Parathyroid adenoma (tissue), 2 donors: ENCODE data around the gene PTRH2.

ENCODE experiments used
- H2AFZ ChIP-seq: fragments of 300-600 bp; sonication (generic); one replicate; pipeline ENCODE4 v1.7.0; 2017; ENCODE audit warnings: antibody characterized with exemption, mild to moderate bottlenecking
- H3K27ac ChIP-seq: fragments of 300-600 bp; sonication (generic); one replicate; pipeline ENCODE4 v1.7.0; 2017
- H3K27me3 ChIP-seq: fragments of 300-600 bp; sonication (generic); one replicate; pipeline ENCODE4 v1.7.0; 2017; ENCODE audit warnings: low read length; ENCODE audit not compliant: control insufficient read depth, insufficient read depth
- H3K36me3 ChIP-seq: fragments of 300-600 bp; sonication (generic); one replicate; pipeline ENCODE4 v1.7.0; 2017; ENCODE audit warnings: low read length; ENCODE audit not compliant: control insufficient read depth, insufficient read depth
- H3K4me1 ChIP-seq: fragments of 300-600 bp; sonication (generic); one replicate; pipeline ENCODE4 v1.7.0; 2017; ENCODE audit warnings: control low read depth
- H3K4me2 ChIP-seq: fragments of 300-600 bp; sonication (generic); one replicate; pipeline ENCODE4 v1.7.0; 2017; ENCODE audit warnings: low read length
- H3K4me3 ChIP-seq: fragments of 300-600 bp; sonication (generic); one replicate; pipeline ENCODE4 v1.7.0; 2017; ENCODE audit warnings: low read depth, low read length
- H3K79me2 ChIP-seq: fragments of 300-600 bp; sonication (generic); one replicate; pipeline ENCODE4 v1.7.0; 2017; ENCODE audit warnings: control low read depth
- H3K9ac ChIP-seq: fragments of 300-600 bp; sonication (generic); one replicate; pipeline ENCODE4 v1.7.0; 2017; ENCODE audit warnings: mild to moderate bottlenecking
- H3K9me3 ChIP-seq: fragments of 300-600 bp; sonication (generic); one replicate; pipeline ENCODE4 v1.7.0; 2017; ENCODE audit warnings: low read length; ENCODE audit not compliant: control insufficient read depth
- CTCF ChIP-seq: fragments of 300-600 bp; sonication (generic); IDR thresholded peaks from one replicate; pipeline ENCODE4 v1.7.0; 2017; ENCODE audit warnings: antibody characterized with exemption, mild to moderate bottlenecking
- donor health status: primary hyperparathyroidism.

Gene PTRH2

DNA sequence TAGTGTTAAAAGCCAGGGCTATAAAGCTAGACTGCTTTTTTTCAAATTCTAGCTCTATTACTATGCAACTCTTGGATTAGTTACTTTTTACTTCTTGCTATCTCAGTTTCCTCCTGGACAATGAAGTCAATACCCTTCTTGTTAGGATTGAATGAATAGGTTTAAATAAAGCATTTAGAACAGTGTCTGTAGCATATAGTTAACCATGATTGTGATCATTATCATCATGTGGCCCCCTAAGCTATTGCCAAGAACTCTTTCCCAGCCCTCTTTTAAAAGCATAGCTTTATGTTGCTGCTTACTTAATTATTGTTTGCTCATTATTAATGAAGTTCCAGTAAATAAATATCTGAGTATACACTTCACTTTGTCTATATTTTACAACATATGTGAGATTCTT lies 4.7 kb upstream of the PTRH2 start:
- Histone ChIP-seq H3K27ac (no peak overlapping the region), H3K4me1 (peaks cover 7% of the 10 kb centered on the region)
- no peak for TF ChIP-seq CTCF

GRCh38 chr17:59707971-59708430 lies 771 bp upstream of the PTRH2 start:
- H3K4me3 ChIP-seq = peak overlapping the region; percentile 90
- TF ChIP-seq CTCF = no peak
- peaks cover 12% of the 10 kb centered on the region for H3K4me1 ChIP-seq

More for the DNA sequence above, 4.7 kb upstream of the PTRH2 start:
- H3K4me3 ChIP-seq = no peak overlapping the region
- no peaks in the 10 kb centered on the region for H3K9me3 ChIP-seq
- H3K9ac ChIP-seq = no peak overlapping the region
- no peak overlapping the region for H2AFZ ChIP-seq
- no peaks in the 10 kb centered on the region for H3K36me3 ChIP-seq
- H3K4me2 ChIP-seq = no peak overlapping the region
- H3K27me3 ChIP-seq = no peaks in the 10 kb centered on the region
- peaks cover 30% of the 10 kb centered on the region for H3K79me2 ChIP-seq

DNA sequence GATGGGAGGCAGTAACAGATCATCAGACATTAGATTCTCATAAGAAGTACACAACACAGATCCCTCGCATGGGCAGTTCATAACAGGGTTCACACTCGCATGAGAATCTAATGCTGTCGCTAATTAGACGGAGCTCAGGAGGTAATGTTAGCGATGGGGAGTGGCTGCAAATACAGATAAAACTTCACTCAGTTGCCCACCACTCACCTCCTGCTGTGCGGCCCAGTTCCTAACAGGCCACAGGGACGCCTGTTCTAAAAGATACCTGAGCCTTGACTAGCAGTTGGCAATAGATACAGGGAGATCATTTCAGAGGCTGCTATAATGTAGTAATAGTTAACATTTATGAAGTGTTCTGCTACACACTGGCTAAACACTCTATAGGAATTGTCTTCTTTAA lies 4.9 kb downstream of the PTRH2 start:
- H3K27ac ChIP-seq = no peak overlapping the region
- no peak overlapping the region for H3K9ac ChIP-seq
- H3K4me3 ChIP-seq = no peak overlapping the region
- peaks cover 5% of the 10 kb centered on the region for H3K4me1 ChIP-seq
- no peak overlapping the region for H3K4me2 ChIP-seq
- no peaks in the 10 kb centered on the region for H3K27me3 ChIP-seq
- H3K79me2 ChIP-seq = peaks cover 30% of the 10 kb centered on the region
- H3K9me3 ChIP-seq = no peaks in the 10 kb centered on the region
- no peak for TF ChIP-seq CTCF
- H2AFZ ChIP-seq = no peak overlapping the region
- H3K36me3 ChIP-seq = no peaks in the 10 kb centered on the region

More at GRCh38 chr17:59707971-59708430, 771 bp upstream of the PTRH2 start:
- H2AFZ ChIP-seq = peak overlapping the region; percentile 81
- peak overlapping the region; percentile 79 for H3K4me2 ChIP-seq
- H3K27ac ChIP-seq = peak overlapping the region; percentile 88
- H3K9me3 ChIP-seq = no peaks in the 10 kb centered on the region
- peak overlapping the region; percentile 47 for H3K9ac ChIP-seq
- H3K79me2 ChIP-seq = peaks cover 44% of the 10 kb centered on the region
- no peaks in the 10 kb centered on the region for H3K27me3 ChIP-seq
- H3K36me3 ChIP-seq = no peaks in the 10 kb centered on the region

DNA sequence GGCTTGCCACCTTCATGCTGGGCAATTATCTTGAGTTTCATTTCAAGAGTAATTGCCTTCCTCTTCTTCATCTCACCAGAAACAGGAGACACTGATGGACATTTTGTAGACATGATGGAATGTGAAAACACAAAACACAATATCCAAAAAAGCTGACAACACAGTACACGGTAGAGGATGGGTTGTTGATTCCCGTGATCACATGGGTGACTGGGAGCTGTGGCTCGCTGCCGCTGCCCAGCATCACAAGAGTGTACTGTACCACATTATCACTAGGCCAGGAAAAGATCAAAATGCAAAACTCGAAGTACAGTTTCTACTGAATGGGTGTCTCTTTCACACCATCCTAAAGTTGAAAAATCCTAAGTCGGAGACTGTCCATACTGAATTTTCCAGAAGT lies 7.4 kb downstream of the PTRH2 start:
- H3K36me3 ChIP-seq = no peaks in the 10 kb centered on the region
- no peaks in the 10 kb centered on the region for H3K4me1 ChIP-seq
- H3K4me2 ChIP-seq = no peak overlapping the region
- no peak for TF ChIP-seq CTCF
- H3K9me3 ChIP-seq = no peaks in the 10 kb centered on the region
- no peak overlapping the region for H2AFZ ChIP-seq
- H3K9ac ChIP-seq = no peak overlapping the region
- H3K4me3 ChIP-seq = no peak overlapping the region
- H3K27ac ChIP-seq = no peak overlapping the region
- no peaks in the 10 kb centered on the region for H3K27me3 ChIP-seq
- peaks cover 12% of the 10 kb centered on the region for H3K79me2 ChIP-seq

- no peak overlapping the region for H2AFZ ChIP-seq
- H3K4me1 ChIP-seq = no peaks in the 10 kb centered on the region
- no peaks in the 10 kb centered on the region for H3K9me3 ChIP-seq
- no peak overlapping the region for H3K9ac ChIP-seq
- no peak overlapping the region for H3K4me2 ChIP-seq
- no peak overlapping the region for H3K4me3 ChIP-seq
- H3K27me3 ChIP-seq = no peaks in the 10 kb centered on the region
- H3K36me3 ChIP-seq = no peaks in the 10 kb centered on the region
- no peak overlapping the region for H3K27ac ChIP-seq
- no peak for TF ChIP-seq CTCF
- peaks cover 10% of the 10 kb centered on the region for H3K79me2 ChIP-seq
Measured at GRCh38 chr17:59699218-59699617, 8.0 kb downstream of the PTRH2 start.
